RWPE2 (cell line): ENCODE data around the gene ME3.

Experiments used
- ATAC-seq: fragments of 200-7000 bp; cut with Tn5 transposase; 3 replicates; pipeline ENCODE4 v1.9.1; 2021; ENCODE audit warnings: low read depth
- DNase-seq: peaks from one replicate; pipeline ENCODE4 v3.0.0-alpha.2; 2020; ENCODE audit warnings: low spot score
- H3K27ac ChIP-seq: fragments of 450-650 bp; 2 replicates; pipeline ENCODE4 v1.5.1; 2017; ENCODE audit warnings: mild to moderate bottlenecking; ENCODE audit not compliant: poor library complexity, severe bottlenecking
- H3K27me3 ChIP-seq: fragments of 250-450 bp; sonication (Bioruptor Pico); 2 replicates; pipeline ENCODE4 v1.5.1; 2021; ENCODE audit warnings: mild to moderate bottlenecking, moderate library complexity; ENCODE audit not compliant: insufficient read depth, poor library complexity, severe bottlenecking
- H3K36me3 ChIP-seq: fragments of 250-450 bp; sonication (Bioruptor Pico); 2 replicates; pipeline ENCODE4 v1.5.1; 2020; ENCODE audit warnings: low read depth, mild to moderate bottlenecking, moderate library complexity
- H3K4me1 ChIP-seq: fragments of 250-450 bp; sonication (Bioruptor Pico); 2 replicates; pipeline ENCODE4 v1.5.1; 2021; ENCODE audit warnings: mild to moderate bottlenecking, moderate library complexity; ENCODE audit not compliant: insufficient read depth, poor library complexity, severe bottlenecking
- H3K4me3 ChIP-seq: fragments of 250-450 bp; sonication (Bioruptor Pico); 2 replicates; pipeline ENCODE4 v1.5.1; 2021; ENCODE audit warnings: mild to moderate bottlenecking, moderate library complexity; ENCODE audit not compliant: severe bottlenecking
- H3K9me3 ChIP-seq: fragments of 250-450 bp; sonication (Bioruptor Pico); 2 replicates; pipeline ENCODE4 v1.5.1; 2021; ENCODE audit warnings: mild to moderate bottlenecking, moderate library complexity; ENCODE audit not compliant: severe bottlenecking
- CTCF ChIP-seq: fragments of 450-650 bp; IDR thresholded peaks from one replicate; pipeline ENCODE4 v1.5.1; 2017; ENCODE audit warnings: mild to moderate bottlenecking, moderate library complexity; ENCODE audit not compliant: poor library complexity, severe bottlenecking

Gene ME3

DNA sequence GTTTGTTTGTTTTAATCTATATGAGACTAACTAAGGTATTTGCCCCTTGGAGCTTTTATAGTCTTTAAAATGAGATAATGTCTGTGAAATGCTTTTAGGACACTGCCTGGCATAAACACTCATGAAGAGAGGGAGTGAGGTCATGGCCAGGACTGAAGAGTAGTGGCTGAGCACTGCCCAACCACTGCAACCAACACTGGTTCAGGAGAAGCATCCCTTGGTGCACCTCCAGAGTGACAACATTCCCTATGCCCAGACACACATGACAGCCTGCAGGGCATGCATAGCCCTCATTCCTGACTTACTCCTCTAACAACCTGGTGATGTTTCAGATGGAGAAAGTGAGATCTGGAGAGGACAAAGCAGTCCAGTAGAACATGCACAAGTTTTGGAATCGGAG lies 36.1 kb downstream of the ME3 start:
- H3K27ac ChIP-seq: no peak overlapping the region
- ATAC-seq (no peak), DNase-seq (no peak)
- no peaks in the 10 kb centered on the region for H3K27me3 ChIP-seq
- no peaks in the 10 kb centered on the region for H3K36me3 ChIP-seq
- no peak for TF ChIP-seq CTCF
- H3K4me1 ChIP-seq: peaks cover 24% of the 10 kb centered on the region
- no peak overlapping the region for H3K4me3 ChIP-seq
- no peaks in the 10 kb centered on the region for H3K9me3 ChIP-seq

- Histone ChIP-seq H3K27ac (peak overlapping the region; percentile 82), H3K27me3 (no peaks in the 10 kb centered on the region), H3K4me1 (peaks cover 10% of the 10 kb centered on the region), H3K4me3 (no peak overlapping the region), H3K9me3 (no peaks in the 10 kb centered on the region), H3K36me3 (no peaks in the 10 kb centered on the region)
- TF ChIP-seq CTCF: peak; percentile 62
- DNase-seq (peak; percentile 86), ATAC-seq (peak; percentile 99)
Measured at GRCh38 chr11:86632499-86633269, 39.7 kb downstream of the ME3 start.

- H3K27me3 ChIP-seq: no peaks in the 10 kb centered on the region
- H3K36me3 ChIP-seq: no peaks in the 10 kb centered on the region
- TF ChIP-seq CTCF: no peak
- DNase-seq (no peak), ATAC-seq (no peak)
- no peaks in the 10 kb centered on the region for H3K9me3 ChIP-seq
- no peak overlapping the region for H3K27ac ChIP-seq
- H3K4me1 ChIP-seq: peaks cover 10% of the 10 kb centered on the region
- no peak overlapping the region for H3K4me3 ChIP-seq
Measured at GRCh38 chr11:86630229-86630981, 42.0 kb downstream of the ME3 start.

DNA sequence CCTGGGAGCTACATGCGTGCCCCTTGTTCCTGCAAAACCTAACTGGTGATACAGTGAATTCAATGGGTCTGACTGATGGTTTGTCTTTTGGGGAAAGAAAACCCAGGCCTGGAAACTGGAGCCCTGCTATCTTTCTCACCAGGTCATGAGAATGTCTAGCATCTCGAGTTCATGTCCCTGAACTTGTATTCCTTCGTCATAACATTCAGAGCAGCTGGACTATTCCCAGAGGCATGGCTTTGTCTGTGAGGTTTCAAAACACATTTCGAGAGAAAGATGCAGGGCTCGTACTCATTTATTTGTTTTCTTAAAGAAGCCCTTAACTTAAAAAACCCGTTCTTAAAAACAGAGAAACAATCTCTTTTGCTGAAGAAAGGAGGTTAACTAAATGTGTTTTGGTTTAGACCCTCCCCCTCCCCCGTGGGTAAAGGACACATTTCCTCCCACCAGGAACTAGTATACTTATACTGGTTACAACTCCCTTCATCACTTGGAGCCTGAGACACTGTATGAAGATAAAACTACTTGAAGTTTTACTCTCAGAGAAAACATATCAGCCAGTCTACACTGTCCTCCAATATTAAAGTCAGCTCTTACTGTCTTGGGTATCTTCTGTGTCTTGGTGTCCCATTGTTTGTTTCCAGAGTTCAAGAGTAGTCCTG lies 43.2 kb downstream of the ME3 start:
- ATAC-seq (no peak), DNase-seq (no peak)
- Histone ChIP-seq H3K27ac (no peak overlapping the region), H3K4me1 (peaks cover 14% of the 10 kb centered on the region), H3K9me3 (no peaks in the 10 kb centered on the region), H3K36me3 (no peaks in the 10 kb centered on the region), H3K27me3 (no peaks in the 10 kb centered on the region), H3K4me3 (no peak overlapping the region)
- TF ChIP-seq CTCF: no peak
